ENCODE results near the gene IRF9. TPM values are rescaled to one million over a fixed set of nuclear protein-coding genes. Genes with fewer than 3 reads are reported as not detected.

Gene IRF9
- total and polyA plus RNA-seq, 2 experiments from 2014 or later, result 8.2 to 8.4 TPM

DNA sequence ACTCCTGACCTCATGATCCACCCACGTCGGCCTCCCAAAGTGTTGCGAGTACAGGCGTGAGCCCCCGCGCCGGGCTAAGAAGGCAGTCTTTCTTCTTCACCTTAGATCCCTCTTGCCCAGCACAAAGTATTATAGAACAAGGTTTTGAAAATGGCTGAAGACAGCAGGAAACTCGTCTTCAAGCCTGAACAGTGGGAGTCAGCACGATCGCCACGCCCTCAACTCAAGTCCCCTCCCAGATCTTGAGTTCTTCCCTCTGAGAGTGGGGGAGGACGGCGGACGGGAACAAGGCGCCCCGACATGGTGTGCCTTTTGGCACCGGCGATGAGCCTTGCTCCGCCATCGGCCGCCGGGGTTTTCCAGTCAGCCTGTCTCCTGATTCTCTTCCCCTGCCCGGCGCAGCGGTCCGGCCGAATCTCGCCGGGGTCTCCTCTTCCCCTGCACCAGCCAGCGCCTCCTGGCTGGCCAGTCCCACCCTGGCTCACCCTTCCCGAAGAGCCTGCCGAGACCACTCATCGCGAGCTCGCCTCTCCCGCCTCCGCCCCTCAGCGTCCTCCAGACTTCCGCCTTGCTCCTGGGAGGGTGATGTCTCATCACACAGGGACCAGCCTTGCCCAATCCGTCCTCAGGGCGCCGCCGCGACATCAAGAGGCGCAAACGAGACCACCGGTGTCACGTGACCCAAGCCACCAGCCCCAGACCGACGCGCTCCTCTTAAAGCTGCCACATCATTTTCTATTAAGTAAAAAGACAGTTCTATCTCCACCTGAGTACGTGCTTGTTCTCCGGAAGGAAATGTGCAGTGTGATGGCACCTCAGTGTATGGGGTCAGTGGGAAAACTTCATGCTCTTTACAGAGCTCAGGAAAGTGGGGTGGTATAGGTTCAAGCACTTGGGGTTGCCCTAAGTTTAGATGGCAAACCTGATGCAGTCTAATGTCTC is 52.1 kb downstream of the IRF9 start, which contains the start of gene CHMP4A (continued):
- TF ChIP-seq REST (IDR thresholded peaks at IDR 0.05; ENCODE audit: unreplicated experiment) (peak; percentile 31), JUNB (IDR thresholded peaks at IDR 0.05; ENCODE audit: unreplicated experiment) (no peak), ZNF114 (CRISPR knock-in tag; IDR thresholded peaks at IDR 0.05) (no peak), POLR2AphosphoS5 (IDR thresholded peaks at IDR 0.05; ENCODE audit: low read depth) (peak; percentile 98), EZH2phosphoT487 (IDR thresholded peaks at IDR 0.05; ENCODE audit: unreplicated experiment) (no peak)

DNA sequence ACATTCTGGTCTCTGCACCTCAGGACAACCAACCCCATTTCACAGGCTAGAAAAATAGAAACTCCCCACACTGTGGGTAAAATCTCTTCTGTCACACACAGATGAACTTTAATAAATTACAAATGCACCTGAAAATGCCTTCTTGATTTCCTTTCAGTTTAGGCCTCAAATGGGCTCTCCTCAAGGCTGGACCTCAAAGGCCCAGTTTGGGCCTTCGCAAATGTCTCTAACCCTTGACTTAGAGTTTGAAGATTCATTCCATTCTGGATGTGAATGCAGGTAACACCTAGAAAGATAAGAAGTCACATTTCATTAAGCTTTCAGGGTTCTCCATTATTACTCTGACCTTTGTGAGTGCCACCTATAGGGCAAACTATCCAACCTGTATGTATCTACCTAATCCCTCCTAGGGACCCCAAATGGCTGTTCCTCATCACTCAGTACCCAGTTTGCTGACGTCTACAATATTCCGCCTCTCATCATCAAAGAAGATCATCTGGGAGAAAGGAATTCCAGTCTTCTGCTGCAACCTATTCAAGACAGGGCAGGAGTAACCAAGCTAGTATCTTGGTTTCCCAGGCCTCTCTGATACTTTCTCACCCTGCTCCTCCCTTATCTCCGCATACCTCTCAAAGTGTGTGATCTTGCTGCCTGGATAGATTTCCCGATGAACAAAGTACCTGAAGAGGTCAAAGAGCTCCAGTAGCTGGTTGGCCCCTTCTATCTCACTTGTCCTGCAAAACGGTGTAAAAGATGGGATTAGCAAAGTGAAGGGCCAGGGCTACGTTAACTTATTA is 53.0 kb downstream of the IRF9 start:
- Histone ChIP-seq H4K20me1 (replicated peaks; ENCODE audit: insufficient read depth) (no peaks in the 10 kb centered on the region; the same call in 1 of the 2 replicates), H3K4me3 (peak overlapping the region; percentile 83), H3K79me2 (replicated peaks; ENCODE audit: insufficient read depth) (peaks cover under 1% of the 10 kb centered on the region), H3K4me2 (peak overlapping the region; percentile 70), H3K4me1 (ENCODE audit: insufficient read depth) (peaks cover 16% of the 10 kb centered on the region), H3K9me2 (ENCODE audit: insufficient read depth) (no peaks in the 10 kb centered on the region), H3K27me3 (ENCODE audit: insufficient read depth) (no peaks in the 10 kb centered on the region), H3K36me3 (ENCODE audit: insufficient read depth) (no peaks in the 10 kb centered on the region), H3F3A (replicated peaks; ENCODE audit: low read depth) (peaks cover 29% of the 10 kb centered on the region), H2AFZ (no peak overlapping the region), H3K27ac (ENCODE audit: low read depth) (peak overlapping the region; percentile 94)
- peak overlapping the region; percentile 93 for H3K4me3 Mint-ChIP-seq
- peaks cover 3% of the 10 kb centered on the region; the same call in 2 of the 3 replicates for H3K9me3 Mint-ChIP-seq
- H3K36me3 Mint-ChIP-seq (ENCODE audit: low read depth), result peaks cover 51% of the 10 kb centered on the region
- no peak for DNase-seq (ENCODE audit: low spot score)
- no peak for ATAC-seq
- peaks cover 19% of the 10 kb centered on the region for H3K4me1 Mint-ChIP-seq
- H3K27me3 Mint-ChIP-seq (ENCODE audit: insufficient read depth, low read depth, poor library complexity), result peaks cover 19% of the 10 kb centered on the region
- peak overlapping the region; percentile 99 for H3K27ac Mint-ChIP-seq
- no peak for TF ChIP-seq ZNF462 (CRISPR knock-in tag; IDR thresholded peaks at IDR 0.05)
- no peak for TF ChIP-seq CREB1 (CRISPR knock-in tag; IDR thresholded peaks at IDR 0.05; ENCODE audit: low read depth)
- TF ChIP-seq POLR2AphosphoS5 (IDR thresholded peaks at IDR 0.05; ENCODE audit: low read depth), result no peak
- no peak for TF ChIP-seq EZH2 (IDR thresholded peaks at IDR 0.05; ENCODE audit: low read depth, unreplicated experiment)
- no peak for TF ChIP-seq REST (IDR thresholded peaks at IDR 0.05; ENCODE audit: unreplicated experiment)
- TF ChIP-seq ZNF114 (CRISPR knock-in tag; IDR thresholded peaks at IDR 0.05), result no peak

All from GM23338 (cell line).